Measurements from ENCODE around the gene ETV2.
A peak's percentile ranks its signal among the peaks of the same experiment; 100 is the strongest.

ETV2 gene

GRCh38 chr19:35623327-35624010 lies 18.1 kb upstream of the ETV2 start:
- H3K9ac ChIP-seq, result no peak overlapping the region
- no peaks in the 10 kb centered on the region for H3K4me1 ChIP-seq
- no peak overlapping the region for H3K27ac ChIP-seq
- H3K4me3 ChIP-seq (ENCODE audit: low read depth, low read length), result no peak overlapping the region
- H3K36me3 ChIP-seq (ENCODE audit: control insufficient read depth, insufficient read depth, low read length), result no peaks in the 10 kb centered on the region
- TF ChIP-seq CTCF (IDR thresholded peaks at IDR 0.05), result no peak
- no peaks in the 10 kb centered on the region for H3K9me3 ChIP-seq (ENCODE audit: control insufficient read depth, low read length)
- no peaks in the 10 kb centered on the region for H3K79me2 ChIP-seq
- H3K4me2 ChIP-seq (ENCODE audit: low read length), result no peak overlapping the region
- no peak overlapping the region for H2AFZ ChIP-seq
- no peaks in the 10 kb centered on the region for H3K27me3 ChIP-seq (ENCODE audit: control insufficient read depth, insufficient read depth, low read length)

GRCh38 chr19:35628264-35628564 lies 13.3 kb upstream of the ETV2 start:
- no peak for TF ChIP-seq CTCF (IDR thresholded peaks at IDR 0.05)
- H2AFZ ChIP-seq, result peak overlapping the region; percentile 78
- peak overlapping the region; percentile 1 for H3K9ac ChIP-seq
- H3K36me3 ChIP-seq (ENCODE audit: control insufficient read depth, insufficient read depth, low read length), result no peaks in the 10 kb centered on the region
- peaks cover 3% of the 10 kb centered on the region for H3K79me2 ChIP-seq
- H3K4me2 ChIP-seq (ENCODE audit: low read length), result peak overlapping the region; percentile 87
- H3K27me3 ChIP-seq (ENCODE audit: control insufficient read depth, insufficient read depth, low read length), result no peaks in the 10 kb centered on the region
- H3K4me3 ChIP-seq (ENCODE audit: low read depth, low read length), result peak overlapping the region; percentile 97
- peak overlapping the region; percentile 67 for H3K27ac ChIP-seq
- no peaks in the 10 kb centered on the region for H3K9me3 ChIP-seq (ENCODE audit: control insufficient read depth, low read length)
- H3K4me1 ChIP-seq, result no peaks in the 10 kb centered on the region

GRCh38 chr19:35628565-35629331 lies 12.8 kb upstream of the ETV2 start, which contains the start of gene RBM42:
Gene RBM42, plus strand, starts transcription at chr19:35629036. Its CDS starts 118 bp downstream, at chr19:35629154.
- TF ChIP-seq CTCF (IDR thresholded peaks at IDR 0.05), result no peak
- H3K4me2 ChIP-seq (ENCODE audit: low read length), result peak within 1 kb of the TSS; percentile 87

GRCh38 chr19:35629332-35629633 lies 12.3 kb upstream of the ETV2 start:
- Histone ChIP-seq H3K9me3 (ENCODE audit: control insufficient read depth, low read length) (no peaks in the 10 kb centered on the region), H3K4me1 (no peaks in the 10 kb centered on the region), H3K36me3 (ENCODE audit: control insufficient read depth, insufficient read depth, low read length) (no peaks in the 10 kb centered on the region), H3K4me3 (ENCODE audit: low read depth, low read length) (peak overlapping the region; percentile 97), H3K4me2 (ENCODE audit: low read length) (peak overlapping the region; percentile 87), H3K79me2 (peaks cover 3% of the 10 kb centered on the region), H3K27me3 (ENCODE audit: control insufficient read depth, insufficient read depth, low read length) (no peaks in the 10 kb centered on the region), H3K9ac (peak overlapping the region; percentile 64), H3K27ac (peak overlapping the region; percentile 67), H2AFZ (peak overlapping the region; percentile 78)
- no peak for TF ChIP-seq CTCF (IDR thresholded peaks at IDR 0.05)

More at GRCh38 chr19:35628565-35629331, 12.8 kb upstream of the ETV2 start, which contains the start of gene RBM42:
- H3K4me1 ChIP-seq, result no peaks in the 10 kb centered on the region
- H3K79me2 ChIP-seq, result peaks cover 3% of the 10 kb centered on the region
- peak within 1 kb of the TSS; percentile 64 for H3K9ac ChIP-seq
- no peaks in the 10 kb centered on the region for H3K9me3 ChIP-seq (ENCODE audit: control insufficient read depth, low read length)
- peak within 1 kb of the TSS; percentile 97 for H3K4me3 ChIP-seq (ENCODE audit: low read depth, low read length)
- H3K36me3 ChIP-seq (ENCODE audit: control insufficient read depth, insufficient read depth, low read length), result no peaks in the 10 kb centered on the region
- peak within 1 kb of the TSS; percentile 67 for H3K27ac ChIP-seq
- H3K27me3 ChIP-seq (ENCODE audit: control insufficient read depth, insufficient read depth, low read length), result no peaks in the 10 kb centered on the region
- peak within 1 kb of the TSS; percentile 78 for H2AFZ ChIP-seq

All from parathyroid adenoma (tissue), 2 donors.